HG02943 (cell line): ENCODE results near the gene STAG1.
"Not testable (repeated sequence)": the region's sequence is repeated elsewhere in the genome, so short reads cannot be mapped to it uniquely, and the experiment has no call there.

ENCODE experiments used
- ATAC-seq: cut with Tn5 transposase; IDR thresholded peaks from one replicate; pipeline ENCODE4 v1.9.1; 2021; ENCODE audit warnings: mild to moderate bottlenecking, low read depth, moderate library complexity; ENCODE audit not compliant: unreplicated experiment

Gene STAG1

DNA sequence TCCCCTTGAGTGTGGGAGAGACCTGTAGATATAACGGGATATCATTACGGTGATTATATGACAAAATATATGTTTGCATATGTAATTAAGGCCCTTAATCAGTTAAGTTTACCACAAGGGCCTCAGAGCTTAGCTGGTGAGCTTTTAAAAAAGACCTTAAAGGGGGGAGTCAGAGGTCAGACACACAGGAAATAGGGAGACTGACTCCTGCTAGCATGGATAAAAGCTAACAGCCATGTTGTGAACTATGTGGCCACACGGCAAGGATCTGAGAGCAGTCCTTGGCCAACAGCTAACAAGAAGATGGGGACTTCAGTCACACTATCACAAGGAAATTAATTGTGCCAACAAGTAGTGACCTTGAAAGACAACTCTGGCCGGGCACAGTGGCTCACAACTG lies 3.1 kb downstream of the STAG1 start:
- ATAC-seq, result no peak

DNA sequence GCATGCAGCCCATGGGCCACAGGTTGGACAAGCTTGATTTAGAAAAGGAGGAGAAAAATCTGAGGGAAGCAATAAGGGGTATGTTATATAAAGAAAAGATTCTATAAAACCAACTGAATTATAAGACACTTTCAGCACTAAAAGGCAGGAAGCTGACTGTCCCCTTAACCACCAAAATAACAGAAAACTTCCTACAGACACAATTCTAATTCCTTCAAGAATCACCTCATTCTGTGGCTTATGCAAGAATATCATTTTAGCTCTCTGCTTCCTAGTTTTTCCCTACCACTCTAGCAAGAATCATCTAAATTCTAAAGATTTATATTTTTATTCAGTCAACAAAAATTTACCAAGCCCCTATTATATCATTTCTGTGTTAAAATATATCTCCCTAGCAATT lies 6.3 kb downstream of the STAG1 start:
- ATAC-seq, result no peak

DNA sequence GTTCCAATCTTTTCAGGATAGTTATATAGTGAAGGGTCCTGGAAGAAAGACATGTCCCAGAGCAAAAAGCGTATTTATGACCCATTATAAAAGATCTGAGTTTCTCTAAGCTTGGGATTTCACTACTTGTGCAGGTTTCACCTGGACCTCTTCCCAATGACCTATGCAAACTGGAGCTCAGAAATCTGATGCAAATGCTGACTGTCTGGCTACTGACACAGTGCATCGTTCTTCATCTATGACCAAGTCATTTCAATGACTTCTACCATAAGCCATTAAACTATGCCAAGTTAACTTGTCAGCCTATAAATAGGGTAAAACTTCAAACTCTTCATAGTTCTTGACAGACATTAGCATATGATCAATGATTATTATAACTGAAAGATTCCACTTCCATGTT lies 11.1 kb downstream of the STAG1 start:
- ATAC-seq, result no peak

DNA sequence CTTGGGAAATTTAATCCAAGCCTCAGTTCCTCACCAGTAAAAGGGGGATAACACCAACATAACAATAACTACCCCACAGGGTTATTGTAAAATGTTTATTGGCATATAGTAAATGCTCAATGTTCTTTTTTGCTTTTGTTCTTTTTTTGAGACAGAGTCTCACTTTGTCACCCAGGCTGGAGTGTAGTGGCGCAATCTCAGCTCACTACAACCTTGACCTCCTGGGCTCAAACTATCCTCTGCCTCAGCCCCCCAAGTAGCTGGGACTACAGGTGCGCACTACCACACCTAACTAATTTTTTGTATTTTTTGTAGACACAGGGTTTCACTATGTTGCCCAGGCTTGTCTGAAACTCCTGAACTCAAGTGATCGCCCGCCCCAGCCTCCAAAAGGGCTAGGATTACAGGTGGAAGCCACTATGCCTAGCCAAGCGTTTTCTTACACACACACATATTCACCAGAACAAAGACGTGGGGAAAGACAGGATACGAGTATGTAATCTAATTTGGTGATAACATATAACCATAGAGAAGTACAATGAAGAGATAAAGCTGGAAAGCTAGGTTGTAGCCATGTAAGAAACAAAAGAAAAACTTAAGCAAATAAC lies 11.7 kb downstream of the STAG1 start:
- ATAC-seq, result no peak

DNA sequence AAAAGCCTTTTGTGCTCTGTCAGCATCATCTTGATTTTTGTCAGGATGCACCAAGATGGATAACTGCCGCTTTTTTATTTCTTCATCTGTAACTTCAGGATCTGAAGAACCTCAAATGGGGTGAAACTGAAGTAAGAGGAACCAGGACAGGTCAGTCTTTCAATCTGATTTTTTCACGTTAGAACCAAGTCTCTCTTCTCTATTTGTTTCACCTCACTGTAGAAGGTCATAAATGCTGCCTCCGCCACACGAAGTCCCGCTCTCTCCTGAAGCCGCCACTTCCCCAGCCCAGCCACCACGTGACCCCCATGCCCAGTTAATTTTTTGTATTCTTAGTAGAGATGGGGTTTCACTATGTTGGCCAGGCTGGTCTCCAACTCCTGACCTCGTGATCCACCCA lies 15.2 kb downstream of the STAG1 start:
- ATAC-seq, result not testable (repeated sequence)

DNA sequence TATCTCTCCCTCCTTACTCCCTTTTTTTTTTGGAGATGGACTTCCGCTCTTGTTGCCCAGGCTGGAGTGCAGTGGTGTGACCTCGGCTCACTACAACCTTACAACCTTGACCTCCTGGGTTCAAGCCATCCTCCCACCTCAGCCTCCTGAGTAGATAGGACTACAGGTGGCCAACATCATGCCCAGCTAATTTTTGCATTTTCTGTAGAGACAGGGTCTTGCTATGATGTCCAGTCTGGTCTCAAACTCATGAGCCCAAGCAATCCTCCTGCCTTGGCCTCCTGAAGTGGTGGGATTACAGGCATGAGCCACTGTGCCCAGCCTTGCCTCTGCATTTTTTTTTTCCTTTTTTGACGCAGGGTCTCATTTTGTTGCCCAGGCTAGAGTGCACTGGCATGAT lies 17.1 kb downstream of the STAG1 start:
- ATAC-seq, result no peak

DNA sequence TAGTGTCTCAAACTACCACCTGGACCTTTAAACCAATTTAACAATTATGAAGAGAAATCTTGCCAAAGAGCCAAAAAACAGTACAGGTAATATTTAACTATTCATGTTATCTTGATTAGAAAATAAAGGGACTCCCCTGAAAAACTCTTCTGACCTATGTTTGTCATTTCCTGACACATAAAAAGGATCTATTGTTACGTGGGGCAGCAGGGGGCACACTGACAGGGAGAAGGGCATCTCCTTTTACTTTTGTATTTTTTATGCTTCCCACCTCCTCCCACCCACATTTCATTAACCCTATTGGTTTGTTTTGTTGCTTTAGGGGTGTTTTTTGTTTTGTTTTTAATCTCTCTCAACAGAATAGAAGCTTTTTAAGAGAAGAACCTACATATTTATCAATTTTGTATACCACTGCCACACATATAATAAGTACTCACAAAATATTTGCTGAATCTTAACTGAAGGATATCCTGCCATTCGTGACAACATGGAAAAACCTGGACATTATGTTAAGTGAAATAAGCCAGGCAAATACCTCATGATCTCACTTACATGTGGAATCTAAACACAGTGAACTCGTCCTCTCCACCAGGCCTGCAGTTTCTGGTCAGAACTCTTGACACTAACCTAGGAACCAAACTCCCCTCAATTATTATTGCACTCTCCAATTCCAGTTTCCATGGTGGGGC lies 17.7 kb downstream of the STAG1 start:
- no peak for ATAC-seq

DNA sequence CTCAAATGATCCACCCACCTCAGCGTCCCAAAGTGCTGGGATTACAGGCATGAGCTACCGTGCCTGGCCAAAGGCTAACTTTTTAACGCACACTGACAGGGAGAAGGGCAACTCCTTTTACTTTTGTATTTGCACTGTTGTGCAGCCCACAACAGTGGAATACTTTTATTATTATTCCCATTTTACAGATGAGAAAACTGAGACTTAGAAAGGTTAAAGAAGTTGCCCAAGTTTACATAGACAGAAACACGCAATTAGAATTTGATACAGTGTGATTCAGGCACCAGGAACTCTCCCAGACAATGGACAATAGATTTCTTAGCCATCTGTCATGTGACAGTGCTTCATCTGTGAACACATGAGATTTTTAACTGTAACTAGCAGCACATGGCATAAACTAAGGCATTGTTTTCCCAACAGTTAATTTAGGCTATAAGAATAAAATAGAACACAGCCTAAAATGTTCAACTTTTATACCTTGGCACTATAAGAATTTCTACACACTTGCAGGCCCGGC lies 18.8 kb downstream of the STAG1 start:
- ATAC-seq, result no peak

DNA sequence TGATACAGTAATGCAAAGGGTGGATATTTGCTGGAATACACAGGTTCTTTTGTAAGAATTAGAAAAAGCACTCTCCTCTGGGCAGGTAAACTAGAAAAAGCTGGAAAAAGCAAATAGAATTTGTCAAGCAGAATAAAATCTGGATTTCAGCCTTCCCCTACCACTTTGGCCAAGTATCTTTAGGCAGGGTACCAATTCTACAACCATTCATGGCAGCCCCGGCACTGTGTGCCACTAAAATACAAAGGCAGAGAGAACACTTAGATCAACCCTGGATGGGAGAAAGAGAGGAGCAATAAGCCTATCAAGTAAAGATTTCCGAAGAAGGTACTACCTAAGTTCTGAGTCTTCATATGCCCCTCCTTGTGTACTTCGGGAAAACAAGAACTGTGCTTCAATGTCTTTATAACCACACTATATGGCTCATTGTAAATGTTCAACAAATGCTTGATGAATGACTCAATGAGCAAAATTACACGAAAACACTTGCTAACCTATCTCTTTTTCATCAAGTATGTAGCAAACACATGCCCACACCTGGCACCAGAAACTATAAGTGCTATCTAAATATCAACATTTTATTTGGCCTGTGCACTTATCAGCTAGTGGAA lies 20.8 kb downstream of the STAG1 start:
- ATAC-seq, result no peak

DNA sequence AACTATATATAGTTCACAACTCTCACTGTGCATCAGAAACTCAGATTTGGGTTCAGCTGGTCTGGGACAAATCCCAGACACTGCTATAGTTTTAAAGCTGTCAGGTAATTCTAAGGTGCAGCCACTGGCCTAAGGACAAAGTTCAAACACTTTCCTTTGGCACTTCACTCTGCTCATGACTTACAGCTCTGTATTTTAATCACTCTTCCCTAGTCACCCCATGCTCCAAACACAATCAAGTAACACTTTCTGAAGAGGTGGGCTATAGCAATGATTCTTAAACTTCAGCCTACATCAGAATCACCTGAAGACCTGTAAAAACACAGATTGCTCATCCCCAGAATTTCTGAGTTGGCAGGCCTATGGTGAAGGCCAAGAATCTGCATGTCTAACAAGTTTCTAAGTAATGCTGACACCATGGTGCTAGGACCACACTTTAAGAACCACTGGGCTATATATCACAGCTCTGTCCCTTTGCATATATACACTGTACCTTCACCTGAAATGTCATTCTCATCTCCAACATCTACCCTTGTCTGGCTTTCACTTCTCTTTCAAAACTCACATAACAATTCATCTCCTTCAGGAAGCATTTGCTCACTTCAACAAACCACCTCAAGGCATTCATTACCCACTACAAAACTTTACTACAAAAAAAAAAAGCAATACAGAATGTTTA lies 21.4 kb downstream of the STAG1 start:
- ATAC-seq, result no peak

DNA sequence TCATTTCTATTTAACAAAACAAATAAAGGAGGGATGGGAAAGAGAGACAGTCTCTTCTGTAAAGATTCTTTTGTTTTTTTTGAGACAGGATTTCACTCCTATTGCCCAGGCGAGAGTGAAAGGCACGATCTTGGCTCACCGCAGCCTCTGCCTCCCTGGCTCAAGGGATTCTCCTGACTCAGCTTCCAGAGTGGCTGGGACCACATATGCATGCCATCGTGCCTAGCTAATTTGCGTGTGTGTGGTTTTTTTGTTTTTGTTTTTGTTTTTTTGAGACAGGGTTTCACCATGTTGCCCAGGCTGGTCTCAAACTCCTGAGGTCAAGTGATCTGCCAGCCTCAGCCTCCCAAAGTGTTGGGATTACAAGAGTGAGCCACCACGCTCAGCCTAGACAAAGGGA lies 23.3 kb downstream of the STAG1 start:
- no peak for ATAC-seq

DNA sequence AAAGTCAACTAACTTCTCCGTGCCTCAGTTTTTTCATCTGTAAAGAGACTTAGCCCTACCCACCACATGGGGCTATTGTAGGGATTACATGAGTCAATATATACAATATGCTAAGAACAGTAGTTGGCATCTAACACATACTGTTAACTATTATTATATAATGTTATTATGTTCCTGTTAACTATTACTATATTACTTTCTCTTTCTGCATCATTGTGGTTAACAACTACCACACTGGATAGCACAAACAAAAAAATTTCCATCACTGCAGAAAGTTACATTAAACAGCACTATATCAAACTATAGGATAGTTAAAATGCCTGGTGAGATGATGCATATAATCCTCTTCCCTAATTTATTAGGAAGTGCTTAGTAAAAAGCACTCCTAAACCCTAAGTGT lies 23.7 kb downstream of the STAG1 start:
- ATAC-seq, result no peak

DNA sequence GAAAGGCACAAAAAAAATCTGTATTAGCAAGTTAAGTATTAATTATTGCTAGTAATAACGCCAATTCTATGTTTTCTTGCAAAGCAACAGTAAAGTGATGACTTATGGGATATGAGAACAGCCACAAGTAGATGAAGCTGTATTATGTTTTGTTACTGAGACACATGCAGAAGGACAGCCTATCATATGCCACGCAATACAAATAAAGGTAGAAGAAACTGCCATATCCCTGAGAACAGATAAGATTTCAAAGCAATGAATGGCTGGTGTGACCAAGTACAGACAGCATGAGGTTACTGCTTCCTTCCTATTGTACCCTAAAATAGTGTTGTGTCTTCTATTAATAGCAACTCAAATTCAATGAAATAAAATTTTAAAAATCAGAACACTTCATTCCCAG lies 26.7 kb downstream of the STAG1 start:
- no peak for ATAC-seq

DNA sequence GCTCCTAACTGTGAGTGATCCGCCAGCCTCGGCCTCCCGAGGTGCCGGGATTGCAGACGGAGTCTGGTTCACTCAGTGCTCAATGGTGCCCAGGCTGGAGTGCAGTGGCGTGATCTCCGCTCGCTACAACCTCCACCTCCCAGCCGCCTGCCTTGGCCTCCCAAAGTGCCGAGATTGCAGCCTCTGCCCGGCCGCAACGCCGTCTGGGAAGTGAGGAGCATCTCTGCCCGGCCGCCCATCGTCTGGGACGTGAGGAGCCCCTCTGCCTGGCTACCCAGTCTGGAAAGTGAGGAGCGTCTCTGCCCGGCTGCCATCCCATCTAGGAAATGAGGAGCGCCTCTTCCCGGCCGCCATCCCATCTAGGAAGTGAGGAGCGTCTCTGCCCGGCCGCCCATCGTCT lies 29.3 kb downstream of the STAG1 start:
- ATAC-seq, result not testable (repeated sequence)

DNA sequence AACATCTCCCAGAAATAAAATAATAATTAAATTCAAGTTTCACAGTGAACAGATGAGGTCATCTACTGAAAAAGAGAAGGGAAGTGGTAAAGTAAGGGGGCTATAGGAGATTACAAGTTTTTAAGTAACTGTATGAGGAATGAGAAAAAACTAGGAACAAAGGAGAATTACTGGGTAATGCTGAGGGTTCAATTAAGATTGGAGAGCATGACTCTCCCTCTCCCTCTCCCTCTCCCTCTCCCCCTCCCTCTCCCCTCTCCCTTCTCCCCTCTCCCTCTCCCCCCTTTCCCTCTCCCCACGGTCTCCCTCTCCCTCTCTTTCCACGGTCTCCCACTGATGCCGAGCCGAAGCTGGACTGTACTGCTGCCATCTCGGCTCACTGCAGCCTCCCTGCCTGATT lies 29.8 kb downstream of the STAG1 start:
- not testable (repeated sequence) for ATAC-seq

DNA sequence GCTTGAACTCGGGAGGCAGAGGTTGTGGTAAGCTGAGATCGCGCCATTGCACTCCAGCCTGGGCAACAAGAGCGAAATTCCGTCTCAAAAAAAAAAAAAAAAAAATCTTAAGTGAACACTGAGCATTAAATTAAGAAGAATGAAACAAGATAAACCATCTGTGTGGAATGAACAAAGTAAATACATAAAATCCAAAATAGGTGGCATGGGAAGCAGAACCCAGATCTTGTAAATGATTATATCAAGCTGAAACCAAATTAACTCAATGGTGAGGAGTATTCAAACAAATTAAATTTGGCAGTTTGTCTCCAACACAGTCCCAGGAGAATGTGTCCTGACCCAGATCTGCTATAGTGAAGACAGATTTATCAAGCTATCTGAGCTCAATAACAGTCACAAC lies 32.1 kb downstream of the STAG1 start:
- ATAC-seq, result no peak

DNA sequence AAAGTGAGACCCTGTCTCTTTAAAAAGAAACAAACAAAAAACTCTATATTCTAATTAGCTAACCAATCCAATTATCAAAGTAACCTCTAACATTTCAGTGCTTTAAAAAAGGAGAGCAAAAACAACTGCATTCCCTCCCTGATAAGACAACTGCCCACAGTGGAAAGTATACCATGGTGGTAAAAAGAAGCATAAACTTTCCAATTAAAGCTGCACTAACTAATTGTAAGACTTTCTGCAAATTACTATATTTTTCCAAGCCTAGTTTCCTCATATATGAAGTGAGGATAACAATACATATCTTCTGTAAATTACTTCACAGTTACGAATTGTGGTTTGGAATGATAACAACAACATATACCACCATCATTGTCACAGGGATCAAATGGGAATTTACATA lies 35.5 kb downstream of the STAG1 start:
- ATAC-seq, result no peak

DNA sequence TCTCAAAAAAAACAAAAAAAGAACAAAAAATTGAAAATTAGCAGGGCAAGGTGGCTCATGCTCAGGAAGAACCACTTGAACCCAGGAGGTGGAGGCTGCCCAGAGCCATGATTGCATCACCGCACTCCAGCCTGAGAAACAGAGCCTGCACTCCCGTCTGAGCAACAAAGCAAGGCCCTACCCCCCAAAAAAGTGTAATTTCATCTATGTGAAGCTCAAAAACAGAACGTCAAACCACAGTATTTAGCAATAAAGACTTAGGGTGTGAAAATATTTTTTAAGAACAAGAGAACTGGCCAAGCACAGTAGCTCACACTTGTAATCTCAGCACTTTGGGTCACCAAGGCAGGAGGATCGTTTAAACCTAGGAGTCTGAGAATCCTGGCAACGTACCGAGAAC lies 38.2 kb downstream of the STAG1 start:
- ATAC-seq, result no peak

DNA sequence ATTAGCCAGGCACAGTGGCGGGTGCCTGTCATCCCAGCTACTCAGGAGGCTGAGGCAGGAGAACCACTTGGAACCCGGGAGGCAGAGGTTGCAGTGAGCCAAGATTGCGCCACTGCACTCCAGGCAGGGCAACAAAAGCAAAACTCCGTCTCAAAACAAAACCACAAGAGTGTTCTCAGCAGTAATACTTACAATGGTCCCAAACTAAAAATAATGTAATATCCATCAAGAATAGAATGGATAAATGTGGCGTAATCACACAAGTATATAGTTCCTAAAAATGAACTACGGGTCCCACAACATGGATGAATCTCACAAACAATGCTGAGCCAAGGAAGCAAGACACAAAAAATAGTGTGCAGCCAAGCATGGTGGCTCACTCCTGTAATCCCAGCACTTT lies 39.2 kb downstream of the STAG1 start:
- ATAC-seq, result no peak

DNA sequence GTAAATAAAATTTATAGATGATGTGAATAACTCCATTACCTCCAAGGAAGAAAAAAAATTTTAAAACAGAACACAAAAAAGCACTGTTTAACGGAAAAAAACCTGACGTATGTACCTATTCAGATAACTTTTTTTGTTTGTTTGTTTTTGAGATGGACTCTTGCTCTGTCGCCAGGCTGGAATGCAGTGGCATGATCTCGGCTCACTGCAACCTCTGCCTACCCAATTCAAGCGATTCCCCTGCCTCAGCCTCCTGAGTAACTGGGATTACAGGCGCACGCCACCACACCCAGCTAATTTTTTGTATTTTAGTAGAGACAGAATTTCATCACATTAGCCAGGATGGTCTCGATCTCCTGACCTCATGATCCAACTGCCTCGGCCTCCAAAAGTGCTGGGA lies 40.3 kb downstream of the STAG1 start:
- ATAC-seq, result not testable (repeated sequence)

DNA sequence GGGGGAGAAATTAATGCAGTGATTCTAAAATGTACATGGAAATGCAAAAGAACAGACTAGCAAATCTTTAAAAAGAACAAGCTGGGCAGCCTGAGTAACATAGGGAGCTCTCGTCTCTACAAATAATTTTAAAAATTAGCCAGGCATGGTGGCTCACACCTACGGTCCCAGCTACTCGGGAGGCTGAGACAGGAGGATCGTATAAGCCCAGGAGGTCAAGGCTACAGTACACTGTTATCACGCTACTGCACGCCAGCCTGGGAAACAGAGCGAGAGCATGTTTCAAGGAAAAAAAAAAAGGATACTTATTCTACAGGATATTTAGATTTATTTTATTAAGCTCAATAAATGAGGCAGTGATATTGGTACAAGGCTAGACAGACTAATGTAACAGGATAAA lies 40.9 kb downstream of the STAG1 start:
- no peak for ATAC-seq
